ENCODE data around the gene EXOC6B.
A peak's percentile ranks its signal among the peaks of the same experiment; 100 is the strongest.
"Not testable (repeated sequence)": the region's sequence is repeated elsewhere in the genome, so short reads cannot be mapped to it uniquely, and the experiment has no call there.

EXOC6B gene

DNA sequence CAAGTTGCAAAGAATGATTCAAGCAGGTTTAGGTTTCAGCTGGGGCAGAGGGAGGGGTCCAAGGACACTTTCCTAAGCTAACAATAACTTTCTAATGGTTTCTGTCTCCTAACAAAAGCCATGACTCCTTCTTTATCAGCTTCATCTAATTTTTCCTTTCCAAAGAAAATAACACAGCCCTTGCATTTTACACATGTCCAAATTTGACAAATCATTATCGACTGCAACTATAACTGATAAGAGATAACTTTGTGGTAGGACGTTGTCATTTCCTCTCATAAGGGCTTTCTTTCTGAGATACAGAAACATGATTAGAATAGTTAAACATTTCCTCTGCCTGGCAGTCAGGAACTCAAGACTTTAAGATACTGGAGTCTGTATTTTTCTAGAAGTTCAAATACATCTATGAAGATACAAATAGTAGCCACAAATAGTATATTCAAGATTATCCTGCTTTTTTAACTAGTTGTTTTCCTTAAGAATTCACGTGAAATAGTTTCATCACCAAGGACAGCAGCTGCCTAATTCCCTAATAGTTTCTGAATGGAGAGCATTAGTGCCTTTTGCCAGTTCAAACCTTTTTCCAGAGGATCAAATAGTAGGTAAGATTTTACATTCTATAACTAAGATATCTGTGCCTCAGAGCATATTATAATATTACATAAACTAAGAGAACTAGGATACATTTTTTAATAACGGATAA is 263.2 kb downstream of the EXOC6B start:
- peaks cover 5% of the 10 kb centered on the region for H3K4me1 ChIP-seq (ENCODE audit: control insufficient read depth, insufficient read depth, low read length)
- CTCF ChIA-PET, result interaction anchor here (0.6 to 1.3 kb wide), 3 partner anchors 9 to 761 kb away, joined by 3 to 4 read pairs (median 3); no protein-coding TSS in a partner anchor
- no peak overlapping the region for H3K27ac ChIP-seq (ENCODE audit: extremely low read depth, low read depth, low read length)
- H3K9me3 ChIP-seq (ENCODE audit: control insufficient read depth, insufficient read depth, low read depth, low read length), result no peaks in the 10 kb centered on the region
- H3K36me3 ChIP-seq (ENCODE audit: control insufficient read depth in 2 of 2, insufficient read depth in 1 of 2, low read length in 2 of 2), result no peaks in the 10 kb centered on the region
- no peak overlapping the region for H3K4me3 ChIP-seq (ENCODE audit: low read depth, low read length)
- POLR2A ChIA-PET, result no interaction called here
- TF ChIP-seq ZNF423 (tag by site-specific recombination; IDR thresholded peaks at IDR 0.05) (no peak), MYNN (tag by site-specific recombination; IDR thresholded peaks at IDR 0.05; ENCODE audit: borderline replicate concordance) (no peak), ZNF530 (tag by site-specific recombination; IDR thresholded peaks at IDR 0.05; ENCODE audit: low read depth) (no peak), ZNF791 (tag by site-specific recombination; IDR thresholded peaks at IDR 0.05) (no peak)
- TF ChIP-seq, protein P1, sequence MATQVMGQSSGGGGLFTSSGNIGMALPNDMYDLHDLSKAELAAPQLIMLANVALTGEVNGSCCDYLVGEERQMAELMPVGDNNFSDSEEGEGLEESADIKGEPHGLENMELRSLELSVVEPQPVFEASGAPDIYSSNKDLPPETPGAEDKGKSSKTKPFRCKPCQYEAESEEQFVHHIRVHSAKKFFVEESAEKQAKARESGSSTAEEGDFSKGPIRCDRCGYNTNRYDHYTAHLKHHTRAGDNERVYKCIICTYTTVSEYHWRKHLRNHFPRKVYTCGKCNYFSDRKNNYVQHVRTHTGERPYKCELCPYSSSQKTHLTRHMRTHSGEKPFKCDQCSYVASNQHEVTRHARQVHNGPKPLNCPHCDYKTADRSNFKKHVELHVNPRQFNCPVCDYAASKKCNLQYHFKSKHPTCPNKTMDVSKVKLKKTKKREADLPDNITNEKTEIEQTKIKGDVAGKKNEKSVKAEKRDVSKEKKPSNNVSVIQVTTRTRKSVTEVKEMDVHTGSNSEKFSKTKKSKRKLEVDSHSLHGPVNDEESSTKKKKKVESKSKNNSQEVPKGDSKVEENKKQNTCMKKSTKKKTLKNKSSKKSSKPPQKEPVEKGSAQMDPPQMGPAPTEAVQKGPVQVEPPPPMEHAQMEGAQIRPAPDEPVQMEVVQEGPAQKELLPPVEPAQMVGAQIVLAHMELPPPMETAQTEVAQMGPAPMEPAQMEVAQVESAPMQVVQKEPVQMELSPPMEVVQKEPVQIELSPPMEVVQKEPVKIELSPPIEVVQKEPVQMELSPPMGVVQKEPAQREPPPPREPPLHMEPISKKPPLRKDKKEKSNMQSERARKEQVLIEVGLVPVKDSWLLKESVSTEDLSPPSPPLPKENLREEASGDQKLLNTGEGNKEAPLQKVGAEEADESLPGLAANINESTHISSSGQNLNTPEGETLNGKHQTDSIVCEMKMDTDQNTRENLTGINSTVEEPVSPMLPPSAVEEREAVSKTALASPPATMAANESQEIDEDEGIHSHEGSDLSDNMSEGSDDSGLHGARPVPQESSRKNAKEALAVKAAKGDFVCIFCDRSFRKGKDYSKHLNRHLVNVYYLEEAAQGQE (tag by site-specific recombination; IDR thresholded peaks at IDR 0.05), result peak; percentile 86

- CTCF ChIA-PET, result interaction anchor here (0.7 to 1.3 kb wide), 5 partner anchors 10 to 638 kb away, joined by 3 to 4 read pairs (median 3); no protein-coding TSS in a partner anchor
- Histone ChIP-seq H3K36me3 (ENCODE audit: control insufficient read depth in 2 of 2, insufficient read depth in 1 of 2, low read length in 2 of 2) (peaks cover 0 to 3% of the 10 kb centered on the region in 2 experiments; a peak in 1 of 3 replicates), H3K4me1 (ENCODE audit: control insufficient read depth, insufficient read depth, low read length) (peaks cover 5% of the 10 kb centered on the region), H3K4me3 (ENCODE audit: low read depth, low read length) (no peak overlapping the region), H3K27ac (ENCODE audit: extremely low read depth, low read depth, low read length) (no peak overlapping the region), H3K9me3 (ENCODE audit: control insufficient read depth, insufficient read depth, low read depth, low read length) (no peaks in the 10 kb centered on the region)
- POLR2A ChIA-PET, result no interaction called here
- TF ChIP-seq ZNF629 (tag by site-specific recombination; IDR thresholded peaks at IDR 0.05) (no peak), PRDM1 (tag by site-specific recombination; IDR thresholded peaks at IDR 0.05) (peak; percentile 66)
Measured at GRCh38 chr2:72561621-72562318, 264.1 kb downstream of the EXOC6B start.

DNA sequence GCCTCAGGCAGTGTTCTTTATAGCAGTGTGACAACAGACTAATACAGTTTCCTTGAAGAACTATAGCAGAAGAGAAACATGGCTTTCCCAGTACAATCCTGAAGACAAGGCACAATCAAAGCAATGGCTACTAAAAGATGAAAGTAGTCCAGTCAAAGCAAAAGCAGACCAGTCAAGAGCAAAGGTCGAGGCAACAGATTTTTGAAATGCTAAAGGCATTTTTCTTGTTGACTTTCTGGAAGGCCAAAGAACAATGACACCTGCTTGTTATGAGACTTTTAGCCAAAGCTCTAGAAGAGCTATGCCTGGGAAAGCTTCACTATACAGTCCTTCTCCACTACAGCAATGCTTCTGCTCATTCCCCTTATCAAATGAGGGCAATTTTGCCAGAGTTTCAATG is 269.9 kb downstream of the EXOC6B start:
- Histone ChIP-seq H3K36me3 (ENCODE audit: control insufficient read depth in 2 of 2, insufficient read depth in 1 of 2, low read length in 2 of 2) (peaks cover 0 to 3% of the 10 kb centered on the region in 2 experiments; a peak in 1 of 3 replicates), H3K27ac (ENCODE audit: extremely low read depth, low read depth, low read length) (no peak overlapping the region), H3K4me1 (ENCODE audit: control insufficient read depth, insufficient read depth, low read length) (no peaks in the 10 kb centered on the region), H3K4me3 (ENCODE audit: low read depth, low read length) (no peak overlapping the region), H3K9me3 (ENCODE audit: control insufficient read depth, insufficient read depth, low read depth, low read length) (no peaks in the 10 kb centered on the region)
- ChIA-PET CTCF (interaction anchor here (0.7 kb wide), 1 partner anchor 685 kb away, joined by 3 read pairs; no protein-coding TSS in a partner anchor), POLR2A (no interaction called here)
- TF ChIP-seq ZNF792 (tag by site-specific recombination; IDR thresholded peaks at IDR 0.05), result no peak
- TF ChIP-seq ZBTB8A (tag by site-specific recombination; IDR thresholded peaks at IDR 0.05), result no peak

- H3K36me3 ChIP-seq (ENCODE audit: control insufficient read depth in 2 of 2, insufficient read depth in 1 of 2, low read length in 2 of 2); POLR2A ChIA-PET; H3K4me3 ChIP-seq (ENCODE audit: low read depth, low read length); H3K9me3 ChIP-seq (ENCODE audit: control insufficient read depth, insufficient read depth, low read depth, low read length); H3K4me1 ChIP-seq (ENCODE audit: control insufficient read depth, insufficient read depth, low read length); H3K27ac ChIP-seq (ENCODE audit: extremely low read depth, low read depth, low read length); CTCF ChIA-PET: not testable (repeated sequence)
Measured at GRCh38 chr2:72555363-72555762, 270.5 kb downstream of the EXOC6B start.

DNA sequence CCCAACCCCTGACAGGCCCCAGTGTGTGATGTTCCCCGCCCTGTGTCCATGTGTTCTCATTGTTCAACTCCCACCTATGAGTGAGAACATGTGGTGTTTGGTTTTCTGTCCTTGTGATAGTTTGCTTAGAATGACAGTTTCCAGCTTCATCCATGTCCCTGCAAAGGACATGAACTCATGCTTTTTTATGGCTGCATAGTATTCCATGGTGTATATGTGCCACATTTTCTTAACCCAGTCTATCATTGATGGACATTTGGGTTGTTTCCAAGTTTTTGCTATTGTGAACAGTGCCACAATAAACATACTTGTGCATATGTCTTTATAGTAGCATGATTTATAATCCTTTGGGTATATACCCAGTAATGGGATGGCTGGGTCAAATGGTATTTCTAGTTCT is 270.9 kb downstream of the EXOC6B start:
- peak; percentile 67; the same call in 1 of the 2 replicates for TF ChIP-seq ZNF146 (tag by site-specific recombination; IDR thresholded peaks at IDR 0.05)
- H3K9me3 ChIP-seq (ENCODE audit: control insufficient read depth, insufficient read depth, low read depth, low read length); CTCF ChIA-PET; POLR2A ChIA-PET; H3K36me3 ChIP-seq (ENCODE audit: control insufficient read depth in 2 of 2, insufficient read depth in 1 of 2, low read length in 2 of 2); H3K27ac ChIP-seq (ENCODE audit: extremely low read depth, low read depth, low read length); H3K4me3 ChIP-seq (ENCODE audit: low read depth, low read length); H3K4me1 ChIP-seq (ENCODE audit: control insufficient read depth, insufficient read depth, low read length): not testable (repeated sequence)
